NCI-H82 (cell line): Measurements from ENCODE around the gene ACOT11.

Source experiments
- DNase-seq: peaks from one replicate; lab custom pipeline; 2025; lab: John Stamatoyannopoulos, UW

ACOT11 gene

GRCh38 chr1:54608566-54609230, 60.7 kb downstream of the ACOT11 start:
- DNase-seq, result no peak

DNA sequence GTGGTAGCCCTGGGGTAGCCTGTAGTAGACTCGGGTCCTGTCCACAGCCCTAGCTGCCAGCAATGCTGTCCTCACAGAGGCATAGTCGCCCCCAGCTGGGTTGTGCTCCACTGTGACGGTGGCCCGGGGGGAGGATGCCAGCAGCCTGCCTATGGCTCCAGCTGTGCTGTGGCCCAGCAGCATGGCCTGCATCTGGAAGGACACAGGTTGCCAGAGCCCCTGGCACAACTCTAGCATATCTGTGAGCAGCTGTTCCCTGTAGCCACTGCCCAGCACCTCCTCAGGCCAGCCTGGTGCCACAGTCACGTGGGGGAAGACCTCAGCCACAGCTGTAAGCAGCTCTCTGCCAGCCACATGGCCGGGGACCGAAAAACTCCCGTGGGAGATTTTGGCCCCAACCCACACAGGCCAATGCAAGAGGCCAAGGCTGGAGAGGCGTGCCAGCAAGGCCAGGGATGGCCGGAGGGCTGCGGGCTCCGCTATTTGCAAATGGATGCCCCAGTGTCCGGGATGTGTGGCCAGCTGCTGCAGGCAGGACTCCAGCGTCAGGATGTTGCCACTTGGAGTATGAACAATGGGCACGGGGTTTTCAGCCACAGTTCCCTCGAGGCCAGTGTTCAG, 61.4 kb downstream of the ACOT11 start:
- DNase-seq, result no peak

- no peak for DNase-seq
Measured at GRCh38 chr1:54610048-54610447, 62.0 kb downstream of the ACOT11 start.

- no peak for DNase-seq
Measured at GRCh38 chr1:54610601-54611580, 62.9 kb downstream of the ACOT11 start.

DNA sequence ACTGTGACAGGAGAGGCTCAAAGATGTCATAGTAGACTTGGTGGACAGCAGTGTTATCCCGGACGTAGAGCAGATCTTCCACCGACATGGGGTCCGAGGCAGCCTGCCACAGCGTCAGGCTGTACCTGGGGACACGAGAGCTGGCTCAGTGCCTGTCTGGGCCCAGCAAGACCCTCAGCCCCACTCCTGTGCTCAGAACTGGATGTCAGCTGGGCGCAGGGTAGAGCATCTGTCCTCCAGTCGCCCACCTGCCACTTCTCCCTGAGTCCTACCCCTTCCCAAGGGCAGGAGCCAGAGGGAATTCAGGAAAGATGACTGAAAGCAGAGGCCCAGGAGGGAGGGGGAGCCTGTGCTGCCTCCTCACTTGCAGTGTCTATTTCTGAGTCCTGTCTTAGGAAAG, 63.6 kb downstream of the ACOT11 start:
- peak; percentile 45 for DNase-seq

GRCh38 chr1:54614024-54614423, 66.0 kb downstream of the ACOT11 start:
- no peak for DNase-seq

DNA sequence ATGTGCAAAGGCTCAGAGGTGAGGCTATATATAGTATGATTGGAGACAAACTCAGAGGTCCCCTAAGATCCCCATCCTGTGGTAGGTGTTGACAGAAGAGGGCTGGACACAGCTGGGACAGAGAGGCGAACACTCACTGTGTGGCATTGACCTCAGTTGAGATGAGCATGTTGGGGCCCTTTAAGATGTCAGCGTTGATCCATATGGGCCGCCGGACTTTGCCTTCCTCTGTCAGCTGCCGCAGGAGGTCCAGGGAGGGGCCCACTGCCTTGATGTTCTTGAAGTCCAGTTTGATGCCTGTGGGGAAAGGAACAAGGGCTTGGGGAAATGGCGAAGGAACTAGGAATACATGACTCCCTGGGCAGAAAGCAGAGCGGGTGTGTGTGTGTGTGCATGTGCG, 66.5 kb downstream of the ACOT11 start:
- DNase-seq, result no peak

DNA sequence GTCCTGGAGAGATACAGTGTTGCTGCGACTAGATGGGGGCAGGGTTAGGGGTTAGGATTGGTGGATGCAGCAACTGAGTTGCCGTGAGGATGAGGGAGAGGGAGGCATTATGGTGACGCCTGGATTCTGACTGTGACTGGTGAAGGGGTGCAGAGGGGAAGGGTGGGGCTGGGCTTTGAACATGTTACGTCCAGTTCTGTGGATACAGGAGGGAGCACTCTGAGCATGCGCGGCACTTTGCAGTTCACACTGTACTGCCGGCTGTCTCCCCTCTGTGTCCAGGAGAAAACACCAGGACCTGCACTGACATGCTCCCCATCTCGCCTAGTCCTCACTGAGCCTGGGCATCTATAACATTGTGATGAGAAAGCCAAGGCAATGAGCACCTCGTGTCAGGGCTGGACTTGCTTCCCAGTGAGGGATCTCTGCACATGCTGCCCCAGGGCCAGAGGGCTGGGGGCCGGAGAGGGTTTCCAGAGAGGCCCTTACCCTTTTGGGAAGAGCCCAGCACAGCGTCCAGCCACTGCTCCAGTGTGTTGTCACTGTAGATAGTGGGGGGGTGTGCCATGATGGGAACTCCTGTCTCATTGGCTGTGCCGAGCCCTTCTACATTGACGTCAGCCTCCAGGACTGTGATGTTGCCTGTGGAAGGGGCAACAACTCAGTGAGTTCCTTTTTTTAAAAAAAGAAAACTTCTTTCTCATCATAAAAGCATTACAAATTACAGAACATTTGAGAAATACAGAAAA, 67.7 kb downstream of the ACOT11 start:
- DNase-seq, result no peak

- no peak for DNase-seq
Measured at GRCh38 chr1:54619749-54620148, 71.7 kb downstream of the ACOT11 start.

DNA sequence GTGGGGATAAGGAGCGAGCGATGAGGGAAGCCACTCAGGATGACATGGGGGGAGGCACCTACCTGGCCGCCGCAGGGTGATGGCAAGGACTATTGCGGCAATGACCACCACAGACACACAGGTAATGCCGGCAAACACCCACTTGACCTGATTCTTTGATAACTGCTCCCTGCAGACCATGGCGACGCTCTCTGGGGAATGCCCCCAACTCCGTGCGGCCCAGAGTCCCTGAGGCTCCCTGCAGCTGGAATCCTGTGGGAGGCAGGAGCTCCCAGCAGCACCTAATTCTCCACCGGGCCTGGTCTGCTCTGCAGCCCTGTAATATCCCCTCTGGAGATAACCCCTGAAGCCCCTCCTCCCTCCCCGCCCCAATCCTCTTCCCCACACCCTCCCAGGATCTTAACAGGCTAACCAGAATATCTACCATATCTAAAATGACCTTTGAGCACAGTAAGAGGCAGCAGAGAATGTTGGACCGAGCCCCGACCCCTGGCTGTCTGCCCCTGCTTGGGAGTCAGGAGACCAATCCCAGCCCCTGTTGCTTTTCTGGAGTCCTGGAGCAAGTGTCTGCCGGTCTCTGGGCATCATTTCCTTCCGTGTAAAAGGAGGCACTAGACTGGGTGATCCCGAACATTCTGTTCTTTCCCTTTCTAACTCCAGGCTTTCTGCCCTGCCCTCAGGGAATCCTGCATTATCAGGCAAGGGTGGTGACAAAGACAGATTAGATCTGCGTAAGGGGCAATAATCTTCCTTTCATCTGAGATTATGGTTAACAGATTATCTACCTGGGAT, 75.4 kb downstream of the ACOT11 start, which contains the start of gene FAM151A:
Gene FAM151A, minus strand, starts transcription at position 310 of the 792 bp plus-strand sequence. Its CDS starts 130 bp downstream, at position 180.
- peak; percentile 62 for DNase-seq

DNA sequence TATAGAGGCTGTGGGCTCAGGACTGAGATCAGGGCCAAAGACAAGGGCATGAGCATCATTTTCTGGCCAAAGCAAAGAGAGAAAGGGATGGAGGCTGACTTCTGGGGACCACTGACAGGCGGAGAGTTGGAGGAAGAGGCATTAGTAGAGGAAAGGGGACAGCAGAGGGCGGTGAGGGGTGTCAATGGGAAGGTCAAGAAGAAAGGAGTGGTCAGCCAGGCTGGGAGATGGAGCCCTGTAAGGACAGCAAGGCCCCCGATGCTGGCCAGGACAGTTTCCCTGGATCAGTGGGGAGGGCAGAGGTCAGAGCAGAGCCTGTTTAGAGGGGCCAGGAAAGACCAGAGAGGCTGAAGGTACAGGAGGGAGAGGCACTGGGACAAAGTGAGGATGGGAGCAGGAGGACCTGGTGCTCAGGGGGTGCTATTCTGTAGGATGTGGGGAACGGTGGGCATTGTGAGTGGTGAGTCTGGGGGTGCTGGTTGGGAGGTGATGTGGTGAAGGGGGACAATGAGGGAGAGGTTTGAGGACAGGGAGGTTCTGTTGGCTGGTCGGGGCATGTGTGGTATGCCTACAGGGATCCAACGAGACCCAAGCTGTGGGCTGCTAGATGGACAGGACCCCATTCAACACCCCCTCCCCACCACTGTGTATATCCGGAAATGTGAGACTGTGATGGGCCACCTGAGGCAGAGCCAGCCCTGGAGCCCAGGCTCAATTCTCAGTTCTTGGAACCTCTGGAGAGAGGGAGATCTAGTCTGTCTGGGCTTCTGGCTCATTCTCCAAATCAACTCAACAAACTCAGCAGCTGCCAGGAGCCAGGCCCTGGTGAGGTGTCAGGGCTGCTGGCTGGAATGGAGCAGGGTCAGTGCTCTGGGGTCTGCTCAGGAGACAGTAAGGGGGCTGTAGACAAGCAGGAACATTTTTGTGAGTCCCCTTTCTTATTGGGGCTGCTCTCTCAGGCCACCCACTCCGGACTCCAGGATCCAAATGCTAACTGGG, 76.7 kb downstream of the ACOT11 start:
- DNase-seq, result no peak

DNA sequence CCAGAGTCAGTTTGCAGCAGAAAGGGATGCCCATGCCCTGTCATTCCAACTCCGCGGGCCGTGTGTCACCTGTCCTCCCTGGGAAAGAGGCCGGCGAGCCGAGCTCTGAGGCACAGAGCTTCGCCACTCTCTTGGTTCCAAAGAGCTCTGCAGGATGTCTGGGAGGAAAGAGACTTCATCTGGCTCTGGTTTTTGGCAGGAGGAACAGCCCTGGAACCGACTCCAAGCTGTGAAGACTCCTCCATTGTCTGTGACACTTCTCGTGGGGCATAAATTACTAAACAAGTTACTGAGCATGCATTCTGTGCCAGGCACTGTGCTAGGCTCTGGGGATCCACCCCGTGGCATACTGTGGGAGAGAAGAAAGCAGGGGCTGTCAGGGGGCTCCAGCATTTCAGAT, 79.2 kb downstream of the ACOT11 start:
- no peak for DNase-seq

DNA sequence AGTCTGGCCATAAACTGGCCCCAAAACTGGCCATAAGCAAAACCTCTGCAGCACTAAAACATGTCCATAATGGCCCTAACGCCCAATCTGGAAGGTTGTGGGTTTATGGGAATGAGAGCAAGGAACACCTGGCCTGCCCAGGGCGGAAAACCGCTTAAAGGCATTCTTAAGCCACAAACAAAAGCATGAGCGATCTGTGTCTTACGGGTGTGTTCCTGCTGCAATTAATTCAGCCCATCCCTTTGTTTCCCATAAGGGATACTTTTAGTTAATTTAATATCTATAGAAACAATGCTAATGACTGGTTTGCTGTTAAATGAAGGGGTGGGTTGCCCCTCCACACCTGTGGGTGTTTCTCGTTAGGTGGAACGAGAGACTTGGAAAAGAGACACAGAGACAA, 87.8 kb downstream of the ACOT11 start:
- DNase-seq, result peak; percentile 51

DNA sequence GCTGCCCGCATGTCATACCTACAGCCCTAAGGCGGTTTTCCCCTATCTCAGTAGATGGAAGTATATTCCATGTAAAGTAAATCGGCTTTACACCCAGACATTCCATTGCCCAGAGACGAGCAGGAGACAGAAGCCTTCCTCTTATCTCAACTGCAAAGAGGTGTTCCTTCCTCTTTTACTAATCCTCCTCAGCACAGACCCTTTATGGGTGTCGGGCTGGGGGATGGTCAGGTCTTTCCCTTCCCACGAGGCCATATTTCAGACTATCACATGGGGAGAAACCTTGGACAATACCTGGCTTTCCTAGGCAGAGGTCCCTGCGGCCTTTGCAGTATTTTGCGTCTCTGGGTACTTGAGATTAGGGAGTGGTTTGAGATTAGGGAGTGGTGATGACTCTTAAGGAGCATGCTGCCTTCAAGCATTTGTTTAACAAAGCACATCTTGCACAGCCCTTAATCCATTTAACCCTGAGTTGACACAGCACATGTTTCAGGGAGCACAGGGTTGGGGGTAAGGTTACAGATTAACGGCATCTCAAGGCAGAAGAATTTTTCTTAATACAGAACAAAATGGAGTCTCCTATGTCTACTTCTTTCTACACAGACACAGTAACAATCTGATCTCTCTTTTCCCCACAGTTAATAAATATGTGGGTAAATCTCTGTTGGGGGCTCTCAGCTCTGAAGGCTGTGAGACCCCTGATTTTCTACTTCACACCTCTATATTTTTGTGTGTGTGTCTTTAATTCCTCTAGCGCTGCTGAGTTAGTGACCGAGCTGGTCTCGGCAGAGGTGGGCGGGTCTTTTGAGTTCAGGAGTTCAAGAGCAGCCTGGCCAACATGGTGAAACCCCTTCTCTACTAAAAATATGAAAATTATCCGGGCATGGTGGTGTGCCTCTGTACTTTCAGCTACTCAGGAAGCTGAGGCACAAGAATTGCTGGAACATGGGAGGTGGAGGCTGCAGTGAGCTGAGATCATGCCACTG, 88.7 kb downstream of the ACOT11 start:
- peak; percentile 86 for DNase-seq

GRCh38 chr1:54640361-54640760, 92.3 kb downstream of the ACOT11 start:
- DNase-seq, result no peak

DNA sequence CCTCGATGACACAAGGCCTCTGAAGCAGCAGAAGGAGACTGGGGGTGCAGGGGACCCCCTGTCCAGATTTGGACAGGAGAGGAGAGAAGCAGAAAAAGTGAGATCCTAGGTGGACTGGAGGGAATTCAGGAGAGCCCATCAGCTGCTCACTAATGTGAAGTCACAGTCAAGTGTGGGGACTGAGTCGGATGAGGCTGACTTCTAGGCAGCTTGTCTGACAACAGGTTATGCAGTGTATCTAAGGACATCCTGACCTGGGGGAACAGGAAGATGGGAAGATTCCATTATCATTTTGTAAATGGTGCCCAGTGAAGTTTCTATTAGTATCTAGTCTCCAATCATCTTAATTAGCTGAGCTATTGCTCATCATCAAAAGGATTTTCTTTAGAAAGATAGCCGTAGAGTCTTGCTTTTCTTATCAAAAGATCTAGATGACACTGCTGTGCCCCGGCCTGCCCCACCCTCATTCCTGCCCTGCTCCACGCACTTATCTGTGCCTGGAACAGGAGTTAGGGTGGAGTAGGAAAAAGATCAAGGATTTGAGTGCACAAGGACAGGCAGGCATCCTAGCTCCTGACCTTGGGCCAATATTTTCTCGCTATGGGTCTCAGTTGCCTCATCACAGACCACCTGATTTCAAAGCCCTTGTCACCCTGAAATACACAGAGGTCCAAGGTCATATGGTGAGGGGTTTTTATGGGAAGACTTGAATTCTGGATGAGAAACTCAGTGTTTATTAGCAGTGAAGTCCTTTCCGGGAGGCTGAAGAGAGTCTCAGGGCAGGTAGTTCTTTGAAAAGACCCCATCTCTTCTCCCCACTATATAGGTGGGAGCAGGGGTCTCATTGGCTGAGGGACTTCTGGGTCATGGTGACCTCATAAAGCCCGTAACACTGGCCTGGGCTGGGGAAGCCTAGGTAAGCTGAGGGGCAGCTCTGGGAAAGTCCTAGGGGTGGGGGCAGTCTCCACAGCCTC, 93.1 kb downstream of the ACOT11 start, which contains the start of gene MROH7:
Gene MROH7, plus strand, starts transcription at position 924 of the 974 bp plus-strand sequence. CDS start 11,141 bp downstream, outside the sequence.
- no peak for DNase-seq

GRCh38 chr1:54643736-54644135, 95.7 kb downstream of the ACOT11 start:
- no peak for DNase-seq
